HepG2 (cell line): ENCODE measurements around the gene NPFFR1. TPM values are rescaled to one million over a fixed set of nuclear protein-coding genes. Genes with fewer than 3 reads are reported as not detected.
A peak's percentile ranks its signal among the peaks of the same experiment; 100 is the strongest.

Source experiments
- CEBPG ChIP-seq: IDR thresholded peaks from 2 replicates; pipeline ENCODE4 v1.6.1; 2016
- DNMT1 ChIP-seq: sonication (generic); formaldehyde crosslinking; IDR thresholded peaks from 2 replicates; pipeline ENCODE4 v1.5.1; 2020; ENCODE audit warnings: mild to moderate bottlenecking, missing genetic modification reagents
- FIP1L1 ChIP-seq: fragments of 200-400 bp; formaldehyde crosslinking; IDR thresholded peaks from 2 replicates; pipeline ENCODE4 v1.6.1; 2018; ENCODE audit warnings: low read depth, mild to moderate bottlenecking, low read length, moderate library complexity, borderline replicate concordance; ENCODE audit not compliant: insufficient read depth
- IRF2 ChIP-seq: IDR thresholded peaks from 2 replicates; pipeline ENCODE4 v1.6.1; 2018; ENCODE audit warnings: missing genetic modification reagents, missing compliant biosample characterization
- JUN ChIP-seq: sonication (generic); formaldehyde crosslinking; IDR thresholded peaks from 2 replicates; pipeline ENCODE4 v1.4.0; 2020; ENCODE audit warnings: mild to moderate bottlenecking, missing genetic modification reagents
- MATR3 ChIP-seq: sonication (generic); formaldehyde crosslinking; IDR thresholded peaks from 2 replicates; pipeline ENCODE4 v1.4.0; 2020; ENCODE audit warnings: missing genetic modification reagents
- MTA3 ChIP-seq: sonication (generic); formaldehyde crosslinking; IDR thresholded peaks from 2 replicates; pipeline ENCODE4 v1.4.0; 2020; ENCODE audit warnings: missing genetic modification reagents
- RFXAP ChIP-seq: sonication (generic); formaldehyde crosslinking; IDR thresholded peaks from 2 replicates; pipeline ENCODE4 v1.4.0; 2020; ENCODE audit warnings: missing genetic modification reagents, borderline replicate concordance
- RXRB ChIP-seq: IDR thresholded peaks from 2 replicates; pipeline ENCODE4 v1.6.1; 2016; ENCODE audit warnings: borderline replicate concordance, missing genetic modification reagents, missing compliant biosample characterization
- SYNCRIP ChIP-seq: fragments of 200-400 bp; formaldehyde crosslinking; IDR thresholded peaks from 2 replicates; pipeline ENCODE4 v1.6.1; 2018; ENCODE audit warnings: mild to moderate bottlenecking, low read depth, low read length; ENCODE audit not compliant: insufficient read depth
- TBL1XR1 ChIP-seq: fragments of 150-350 bp; IDR thresholded peaks from 2 replicates; pipeline ENCODE4 v1.6.1; 2014; ENCODE audit warnings: borderline replicate concordance, low read length; ENCODE audit not compliant: partially characterized antibody
- TBX2 ChIP-seq: sonication (generic); formaldehyde crosslinking; IDR thresholded peaks from 2 replicates; pipeline ENCODE4 v1.5.0; 2020; ENCODE audit warnings: missing genetic modification reagents, mild to moderate bottlenecking, borderline replicate concordance
- TEAD3 ChIP-seq: optimal IDR thresholded peaks from 2 replicates; pipeline ENCODE3; 2016; ENCODE audit warnings: borderline replicate concordance
- ZNF235 ChIP-seq: sonication (generic); formaldehyde crosslinking; IDR thresholded peaks from 2 replicates; pipeline ENCODE4 v1.8.1; 2023; ENCODE audit warnings: mild to moderate bottlenecking, missing genetic modification reagents, borderline replicate concordance
- ZNF24 ChIP-seq: fragments of 450-650 bp; IDR thresholded peaks from 2 replicates; pipeline ENCODE4 v1.6.1; 2017; ENCODE audit warnings: antibody characterized with exemption, mild to moderate bottlenecking
- ZNF549 ChIP-seq: sonication (generic); formaldehyde crosslinking; IDR thresholded peaks from 2 replicates; pipeline ENCODE4 v1.5.0; 2020; ENCODE audit warnings: missing genetic modification reagents
- ZNF7 ChIP-seq: IDR thresholded peaks from 2 replicates; pipeline ENCODE4 v1.6.1; 2016; ENCODE audit warnings: missing biosample characterization, missing genetic modification reagents
- polyA plus RNA-seq, 8 experiments: library from polyadenylated mRNA; depleted of rRNA in 3 of 8; stranded (reverse) in 7 of 8; unstranded in 1 of 8; fragments of >200 nt; fragmentation: Illumina TruSeq in 4 of 8; extraction: Trizol in 4 of 8; gene quantifications; 2 replicates each; pipeline versions ENCODE4 v1.2.1 to v1.2.3, GENCODE V29; 2011 to 2016; ENCODE audit warnings: low read depth in 4 of 8, missing spikeins in 1 of 8, mixed read lengths in 1 of 8; ENCODE audit not compliant: insufficient read depth in 1 of 8
- total RNA-seq, 5 experiments: library from RNA; depleted of rRNA; stranded (reverse); fragments of >200 nt; fragmentation: Illumina TruSeq; extraction: Trizol; gene quantifications; 2 replicates each; pipeline ENCODE4 v1.2.3, GENCODE V29; 2016; ENCODE audit warnings: low read depth in 1 of 5
- TF ChIP-seq, protein P1 (sequence below): sonication (generic); formaldehyde crosslinking; IDR thresholded peaks from 2 replicates; pipeline ENCODE4 v1.8.0; 2022; ENCODE audit warnings: mild to moderate bottlenecking, missing genetic modification reagents; ENCODE audit not compliant: insufficient replicate concordance
- TF ChIP-seq, protein P2 (sequence below): sonication (generic); formaldehyde crosslinking; IDR thresholded peaks from 2 replicates; pipeline ENCODE4 v1.5.0; 2020; ENCODE audit warnings: missing genetic modification reagents
- TF ChIP-seq, protein P3 (sequence below): sonication (generic); formaldehyde crosslinking; IDR thresholded peaks from 2 replicates; pipeline ENCODE4 v1.9.0; 2021; ENCODE audit warnings: missing genetic modification reagents, borderline replicate concordance
- TF ChIP-seq, protein P4 (sequence below): sonication (generic); formaldehyde crosslinking; IDR thresholded peaks from 2 replicates; pipeline ENCODE4 v1.5.0; 2020; ENCODE audit warnings: missing genetic modification reagents
- TF ChIP-seq, protein P5 (sequence below): IDR thresholded peaks from 2 replicates; pipeline ENCODE4 v1.6.1; 2016; ENCODE audit warnings: low read depth, borderline replicate concordance

Gene NPFFR1
- total and polyA plus RNA-seq, 2 of the 13 experiments (the other 11 are each of a cell fraction or from before 2014, with no cell fraction given) = under 0.01 TPM; not detected in 1

DNA sequence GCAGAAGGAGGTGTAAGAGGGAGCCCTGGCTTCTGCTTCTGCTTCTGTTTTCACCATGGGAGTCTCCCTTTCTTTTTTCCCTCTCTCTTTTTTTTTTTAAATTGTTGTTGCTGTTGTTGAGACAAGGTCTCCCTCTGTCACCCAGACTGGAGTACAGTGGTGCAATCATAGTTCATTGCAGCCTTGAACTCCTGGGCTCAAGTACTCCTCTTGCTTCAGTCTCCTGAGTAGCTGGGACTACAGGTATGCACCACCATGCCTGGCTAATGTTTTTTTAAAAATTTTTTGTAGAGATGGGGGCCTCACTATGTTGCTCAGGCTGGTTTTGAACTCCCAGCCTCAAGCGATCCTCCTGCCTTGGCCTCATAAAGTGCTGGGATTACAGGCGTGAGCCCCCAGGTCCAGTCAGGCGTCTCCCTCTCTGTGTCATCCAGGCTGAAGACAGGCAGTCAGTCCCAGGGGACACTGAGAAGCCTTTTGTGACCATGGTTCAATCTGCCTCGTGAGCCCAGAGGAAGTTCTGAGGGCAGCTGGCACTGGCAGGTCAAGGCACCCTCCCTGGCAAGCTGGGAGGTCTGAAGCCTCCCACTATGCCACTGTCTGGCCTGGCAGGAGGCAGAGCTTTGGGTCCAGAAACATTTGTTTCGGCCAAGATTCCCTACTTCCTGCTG lies 33.6 kb upstream of the NPFFR1 start (continued):
- no peak for TF ChIP-seq MATR3 (CRISPR knock-in tag)
- TF ChIP-seq DNMT1 (CRISPR knock-in tag) = no peak
- no peak for TF ChIP-seq TBX2
- TF ChIP-seq, protein P1, sequence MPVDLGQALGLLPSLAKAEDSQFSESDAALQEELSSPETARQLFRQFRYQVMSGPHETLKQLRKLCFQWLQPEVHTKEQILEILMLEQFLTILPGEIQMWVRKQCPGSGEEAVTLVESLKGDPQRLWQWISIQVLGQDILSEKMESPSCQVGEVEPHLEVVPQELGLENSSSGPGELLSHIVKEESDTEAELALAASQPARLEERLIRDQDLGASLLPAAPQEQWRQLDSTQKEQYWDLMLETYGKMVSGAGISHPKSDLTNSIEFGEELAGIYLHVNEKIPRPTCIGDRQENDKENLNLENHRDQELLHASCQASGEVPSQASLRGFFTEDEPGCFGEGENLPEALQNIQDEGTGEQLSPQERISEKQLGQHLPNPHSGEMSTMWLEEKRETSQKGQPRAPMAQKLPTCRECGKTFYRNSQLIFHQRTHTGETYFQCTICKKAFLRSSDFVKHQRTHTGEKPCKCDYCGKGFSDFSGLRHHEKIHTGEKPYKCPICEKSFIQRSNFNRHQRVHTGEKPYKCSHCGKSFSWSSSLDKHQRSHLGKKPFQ (CRISPR knock-in tag) = no peak
- TF ChIP-seq, protein P2, sequence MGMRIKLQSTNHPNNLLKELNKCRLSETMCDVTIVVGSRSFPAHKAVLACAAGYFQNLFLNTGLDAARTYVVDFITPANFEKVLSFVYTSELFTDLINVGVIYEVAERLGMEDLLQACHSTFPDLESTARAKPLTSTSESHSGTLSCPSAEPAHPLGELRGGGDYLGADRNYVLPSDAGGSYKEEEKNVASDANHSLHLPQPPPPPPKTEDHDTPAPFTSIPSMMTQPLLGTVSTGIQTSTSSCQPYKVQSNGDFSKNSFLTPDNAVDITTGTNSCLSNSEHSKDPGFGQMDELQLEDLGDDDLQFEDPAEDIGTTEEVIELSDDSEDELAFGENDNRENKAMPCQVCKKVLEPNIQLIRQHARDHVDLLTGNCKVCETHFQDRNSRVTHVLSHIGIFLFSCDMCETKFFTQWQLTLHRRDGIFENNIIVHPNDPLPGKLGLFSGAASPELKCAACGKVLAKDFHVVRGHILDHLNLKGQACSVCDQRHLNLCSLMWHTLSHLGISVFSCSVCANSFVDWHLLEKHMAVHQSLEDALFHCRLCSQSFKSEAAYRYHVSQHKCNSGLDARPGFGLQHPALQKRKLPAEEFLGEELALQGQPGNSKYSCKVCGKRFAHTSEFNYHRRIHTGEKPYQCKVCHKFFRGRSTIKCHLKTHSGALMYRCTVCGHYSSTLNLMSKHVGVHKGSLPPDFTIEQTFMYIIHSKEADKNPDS = no peak
- TF ChIP-seq ZNF549 = no peak
- TF ChIP-seq, protein P3, sequence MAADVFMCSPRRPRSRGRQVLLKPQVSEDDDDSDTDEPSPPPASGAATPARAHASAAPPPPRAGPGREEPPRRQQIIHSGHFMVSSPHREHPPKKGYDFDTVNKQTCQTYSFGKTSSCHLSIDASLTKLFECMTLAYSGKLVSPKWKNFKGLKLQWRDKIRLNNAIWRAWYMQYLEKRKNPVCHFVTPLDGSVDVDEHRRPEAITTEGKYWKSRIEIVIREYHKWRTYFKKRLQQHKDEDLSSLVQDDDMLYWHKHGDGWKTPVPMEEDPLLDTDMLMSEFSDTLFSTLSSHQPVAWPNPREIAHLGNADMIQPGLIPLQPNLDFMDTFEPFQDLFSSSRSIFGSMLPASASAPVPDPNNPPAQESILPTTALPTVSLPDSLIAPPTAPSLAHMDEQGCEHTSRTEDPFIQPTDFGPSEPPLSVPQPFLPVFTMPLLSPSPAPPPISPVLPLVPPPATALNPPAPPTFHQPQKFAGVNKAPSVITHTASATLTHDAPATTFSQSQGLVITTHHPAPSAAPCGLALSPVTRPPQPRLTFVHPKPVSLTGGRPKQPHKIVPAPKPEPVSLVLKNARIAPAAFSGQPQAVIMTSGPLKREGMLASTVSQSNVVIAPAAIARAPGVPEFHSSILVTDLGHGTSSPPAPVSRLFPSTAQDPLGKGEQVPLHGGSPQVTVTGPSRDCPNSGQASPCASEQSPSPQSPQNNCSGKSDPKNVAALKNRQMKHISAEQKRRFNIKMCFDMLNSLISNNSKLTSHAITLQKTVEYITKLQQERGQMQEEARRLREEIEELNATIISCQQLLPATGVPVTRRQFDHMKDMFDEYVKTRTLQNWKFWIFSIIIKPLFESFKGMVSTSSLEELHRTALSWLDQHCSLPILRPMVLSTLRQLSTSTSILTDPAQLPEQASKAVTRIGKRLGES (CRISPR knock-in tag) = no peak
- TF ChIP-seq, protein P4, sequence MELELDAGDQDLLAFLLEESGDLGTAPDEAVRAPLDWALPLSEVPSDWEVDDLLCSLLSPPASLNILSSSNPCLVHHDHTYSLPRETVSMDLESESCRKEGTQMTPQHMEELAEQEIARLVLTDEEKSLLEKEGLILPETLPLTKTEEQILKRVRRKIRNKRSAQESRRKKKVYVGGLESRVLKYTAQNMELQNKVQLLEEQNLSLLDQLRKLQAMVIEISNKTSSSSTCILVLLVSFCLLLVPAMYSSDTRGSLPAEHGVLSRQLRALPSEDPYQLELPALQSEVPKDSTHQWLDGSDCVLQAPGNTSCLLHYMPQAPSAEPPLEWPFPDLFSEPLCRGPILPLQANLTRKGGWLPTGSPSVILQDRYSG (CRISPR knock-in tag) = no peak
- TF ChIP-seq RFXAP = no peak
- TF ChIP-seq MTA3 (CRISPR knock-in tag) = no peak
- TF ChIP-seq ZNF7 = no peak
- TF ChIP-seq, protein P5, sequence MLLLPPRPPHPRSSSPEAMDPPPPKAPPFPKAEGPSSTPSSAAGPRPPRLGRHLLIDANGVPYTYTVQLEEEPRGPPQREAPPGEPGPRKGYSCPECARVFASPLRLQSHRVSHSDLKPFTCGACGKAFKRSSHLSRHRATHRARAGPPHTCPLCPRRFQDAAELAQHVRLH (CRISPR knock-in tag) = no peak
- TF ChIP-seq RXRB (CRISPR knock-in tag) = peak; percentile 20; the same call in 1 of the 2 replicates
- TF ChIP-seq CEBPG (CRISPR knock-in tag) = peak; percentile 42; the same call in 1 of the 2 replicates
- TF ChIP-seq SYNCRIP = no peak
- TF ChIP-seq TBL1XR1 = no peak
- TF ChIP-seq ZNF235 (CRISPR knock-in tag) = no peak
- no peak for TF ChIP-seq FIP1L1
- no peak for TF ChIP-seq JUN (CRISPR knock-in tag)
- no peak for TF ChIP-seq TEAD3 (CRISPR knock-in tag)
- no peak for TF ChIP-seq ZNF24
- TF ChIP-seq IRF2 (CRISPR knock-in tag) = no peak
- TF ChIP-seq, all 625 proteins: peak for 10
